NOMO-1 treated with dmso at 0.1 percent for 144 hours (cell line): ENCODE measurements around the gene CCL27.

Experiments
- DNase-seq: peaks from one replicate; lab custom pipeline; 2025; ENCODE audit not compliant: unreplicated experiment; lab: John Stamatoyannopoulos, UW

The CCL27 gene, protein sequence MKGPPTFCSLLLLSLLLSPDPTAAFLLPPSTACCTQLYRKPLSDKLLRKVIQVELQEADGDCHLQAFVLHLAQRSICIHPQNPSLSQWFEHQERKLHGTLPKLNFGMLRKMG

DNA sequence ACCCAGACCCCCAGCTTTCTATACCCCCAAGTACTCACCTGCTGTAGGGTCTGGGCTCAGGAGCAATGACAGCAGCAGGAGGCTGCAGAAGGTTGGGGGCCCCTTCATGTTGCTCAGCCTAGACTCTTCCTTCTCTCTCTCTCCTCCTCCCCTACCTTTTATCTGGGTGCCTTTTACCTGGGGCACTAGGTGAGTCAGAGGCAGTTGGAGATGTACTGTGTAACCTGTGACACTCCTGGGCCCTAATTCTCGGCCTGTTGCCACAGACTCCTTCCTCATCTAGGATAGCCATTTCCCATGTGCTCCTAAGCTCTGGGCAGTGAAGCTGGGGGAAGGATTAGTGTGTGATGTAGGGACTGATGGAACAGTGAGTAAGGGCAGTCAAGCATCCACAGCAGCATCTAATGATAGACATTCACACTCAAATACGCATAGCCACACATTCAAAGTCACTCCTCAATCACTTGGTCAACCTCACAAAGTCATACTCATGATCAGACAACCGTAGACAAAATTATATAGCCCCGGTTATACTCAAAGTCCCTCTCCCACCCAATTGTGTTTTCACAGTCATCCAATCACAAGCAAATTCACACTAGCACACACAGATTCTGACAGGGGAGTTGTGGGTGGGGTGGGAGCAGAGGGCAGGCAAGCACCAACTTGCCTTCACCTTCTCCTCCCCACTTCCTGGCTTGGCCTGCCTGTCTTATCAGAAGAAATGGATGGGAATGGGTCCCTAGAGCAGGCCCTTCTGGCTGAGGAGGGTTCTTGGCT is at the start of gene CCL27:
Gene CCL27 (minus strand): TSS at position 132 of the 777 bp plus-strand sequence. CDS start 24 bp downstream, at position 108.
- no peak for DNase-seq

GRCh38 chr9:34712140-34712539 is 49.7 kb upstream of the CCL27 start:
- no peak for DNase-seq

DNA sequence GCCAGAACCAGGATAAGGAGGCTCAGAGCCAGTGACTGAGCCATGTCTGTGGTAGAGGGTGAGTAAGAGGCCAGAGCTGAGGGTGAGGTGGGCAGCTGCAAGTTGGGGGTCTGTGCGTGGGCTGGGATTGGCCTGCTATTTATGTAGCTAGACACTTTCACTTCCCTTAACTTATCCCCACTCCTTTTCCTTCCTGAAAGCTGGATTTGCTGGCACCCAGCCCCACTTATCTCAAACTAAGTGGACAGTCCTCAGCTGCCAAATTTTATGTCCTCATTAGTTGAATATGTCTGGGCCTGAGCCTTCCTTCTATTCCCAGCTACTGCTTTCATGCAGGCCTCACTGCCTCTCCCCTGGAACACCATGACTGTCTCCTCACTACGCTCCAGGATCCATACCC is 47.6 kb upstream of the CCL27 start, which contains the start of gene CCL21:
Gene CCL21 (minus strand): TSS at position 114 of the 400 bp plus-strand sequence. CDS start 70 bp downstream, at position 44.
- DNase-seq, result no peak

GRCh38 chr9:34709196-34709978 is 46.9 kb upstream of the CCL27 start:
- DNase-seq, result no peak

- DNase-seq, result no peak
Observed at GRCh38 chr9:34707130-34707529, 44.7 kb upstream of the CCL27 start.

DNA sequence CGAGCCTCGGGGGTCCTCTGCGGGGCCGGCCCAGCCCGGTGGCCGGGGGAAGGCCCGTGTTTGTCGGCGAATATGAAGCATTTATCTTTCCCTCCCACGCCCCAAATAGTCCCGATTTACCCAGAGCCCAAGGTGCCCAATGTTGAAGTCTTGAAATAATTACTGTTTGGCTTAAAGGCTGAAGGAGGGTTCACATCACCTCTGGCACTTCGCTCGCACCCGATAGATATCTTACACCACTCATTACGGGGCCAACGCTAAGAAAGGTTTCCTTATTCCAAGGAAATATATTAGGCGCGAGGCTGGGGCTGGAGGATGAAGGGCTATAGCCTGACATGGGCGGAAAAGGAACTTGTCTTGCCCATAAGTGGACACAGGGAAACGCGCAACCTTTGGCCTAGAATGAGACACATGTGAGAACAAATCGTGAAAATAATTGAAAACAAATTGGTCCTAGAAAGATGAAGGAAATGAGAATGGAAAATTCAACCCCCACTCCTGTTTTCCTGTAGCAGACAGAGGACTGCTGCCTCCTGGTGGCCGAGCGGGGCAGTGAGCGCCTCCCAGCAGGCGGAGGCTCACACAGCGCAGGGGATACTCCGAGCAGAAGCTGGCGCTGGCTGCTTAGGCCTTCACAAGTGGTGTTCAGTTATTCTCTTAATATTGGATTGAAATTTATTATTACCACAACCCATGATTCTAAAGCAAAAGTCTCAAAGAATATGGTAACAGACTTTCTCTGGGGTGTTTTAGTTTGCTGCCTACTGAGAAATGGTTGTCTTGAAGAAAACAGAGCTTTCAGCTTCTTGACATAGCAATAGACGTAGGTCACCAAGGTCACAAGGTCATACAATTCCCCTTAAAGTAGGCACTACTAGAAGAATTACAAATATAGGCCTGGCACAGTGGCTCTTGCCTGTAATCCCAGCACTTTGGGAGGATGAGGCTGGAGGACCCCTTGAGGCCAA is 39.6 kb upstream of the CCL27 start:
- peak; percentile 55 for DNase-seq

DNA sequence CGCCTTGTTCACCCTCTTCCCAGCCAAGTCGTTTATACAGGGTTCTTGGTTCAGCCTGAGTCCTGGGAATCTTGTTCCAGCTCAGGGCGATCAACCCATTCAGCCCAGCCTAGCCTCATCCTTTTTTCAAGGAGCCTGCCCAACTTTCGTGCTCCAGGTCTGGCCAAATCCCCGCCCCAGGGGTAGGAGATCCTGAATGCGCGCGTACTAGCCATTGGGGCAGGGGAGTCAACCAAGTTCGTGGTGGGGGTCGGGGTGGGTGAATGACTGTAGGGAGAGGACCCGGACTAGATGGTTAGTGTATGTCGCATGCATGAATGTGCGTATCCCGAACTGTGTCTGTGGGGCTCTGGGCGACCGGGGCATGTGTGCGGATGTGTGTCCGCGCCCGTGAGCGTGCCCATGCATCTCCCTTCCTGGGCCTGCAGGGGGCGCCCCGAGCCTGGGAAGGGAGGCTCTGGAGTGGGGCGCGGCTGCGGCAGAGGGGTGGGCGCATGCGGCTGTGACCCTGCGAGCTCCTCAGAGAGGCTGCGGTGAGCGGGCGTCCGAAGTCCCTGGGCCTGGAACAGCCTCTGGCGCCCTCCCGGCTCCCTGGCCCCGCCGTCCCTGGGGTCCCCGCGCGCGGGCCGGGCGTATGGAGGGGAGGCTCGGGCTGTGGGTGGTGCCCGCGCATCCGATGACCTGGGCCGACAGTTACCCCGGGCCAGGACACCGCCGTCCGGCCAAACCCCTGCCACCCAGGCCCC is 38.7 kb upstream of the CCL27 start:
- DNase-seq, result peak; percentile 32

- no peak for DNase-seq
Observed at GRCh38 chr9:34694811-34695210, 32.4 kb upstream of the CCL27 start.

GRCh38 chr9:34693560-34693959 is 31.1 kb upstream of the CCL27 start:
- DNase-seq, result no peak

GRCh38 chr9:34691936-34692315 is 29.5 kb upstream of the CCL27 start:
- DNase-seq, result no peak

- peak; percentile 5 for DNase-seq
Observed at GRCh38 chr9:34690983-34691935, 28.8 kb upstream of the CCL27 start, which contains the start of gene CCL19. Gene CCL19 (minus strand): TSS chr9:34691276. CDS start chr9:34691139, 137 bp downstream.

DNA sequence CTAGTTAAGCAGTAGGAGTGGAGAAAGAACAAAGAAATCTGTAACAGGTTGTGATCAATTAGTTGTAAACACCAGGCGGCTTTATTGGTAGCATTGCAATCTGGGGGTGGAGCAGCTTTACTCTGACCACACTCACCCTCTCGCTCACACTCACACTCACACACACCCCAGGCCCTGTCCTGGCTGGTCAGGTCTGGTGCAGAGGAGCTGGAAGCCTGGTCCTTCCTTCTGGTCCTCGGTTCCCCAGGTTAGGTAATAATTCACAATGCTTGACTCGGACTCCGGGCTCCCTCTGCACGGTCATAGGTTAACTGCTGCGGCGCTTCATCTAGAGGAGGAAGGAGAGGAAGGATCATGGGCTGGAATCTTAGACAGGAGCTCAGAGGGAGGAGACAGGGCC is 27.1 kb upstream of the CCL27 start:
- DNase-seq, result no peak

DNA sequence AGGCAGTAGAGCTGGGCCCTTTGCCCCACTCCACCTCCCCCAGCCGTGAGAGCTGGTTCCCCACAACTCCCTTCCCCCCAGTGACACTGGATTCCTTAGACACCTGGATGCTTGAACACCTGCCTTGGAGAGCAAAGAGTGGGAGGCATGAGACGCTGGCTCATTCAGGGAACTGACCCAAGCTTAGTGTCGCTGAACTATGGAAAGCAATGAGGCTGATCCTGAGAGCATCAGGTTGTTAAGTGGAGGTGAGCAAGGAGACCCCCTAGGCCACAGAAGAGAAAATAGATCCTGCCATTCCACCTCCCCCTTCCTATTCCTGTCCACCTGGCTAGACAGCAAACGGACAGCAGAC is 26.6 kb upstream of the CCL27 start:
- DNase-seq, result no peak

- no peak for DNase-seq
Observed at GRCh38 chr9:34688329-34689115, 26.1 kb upstream of the CCL27 start.

- DNase-seq, result no peak
Observed at GRCh38 chr9:34687276-34688030, 25.0 kb upstream of the CCL27 start.

- DNase-seq, result no peak
Observed at GRCh38 chr9:34686732-34687131, 24.3 kb upstream of the CCL27 start.

GRCh38 chr9:34686231-34686630 is 23.8 kb upstream of the CCL27 start:
- no peak for DNase-seq
